NCI-H2196 (cell line): Measurements from ENCODE around the gene CTF1.
A peak's percentile ranks its signal among the peaks of the same experiment; 100 is the strongest.

ENCODE experiments used
- DNase-seq: peaks from one replicate; lab custom pipeline; 2025; ENCODE audit not compliant: unreplicated experiment; lab: John Stamatoyannopoulos, UW

Gene CTF1

DNA sequence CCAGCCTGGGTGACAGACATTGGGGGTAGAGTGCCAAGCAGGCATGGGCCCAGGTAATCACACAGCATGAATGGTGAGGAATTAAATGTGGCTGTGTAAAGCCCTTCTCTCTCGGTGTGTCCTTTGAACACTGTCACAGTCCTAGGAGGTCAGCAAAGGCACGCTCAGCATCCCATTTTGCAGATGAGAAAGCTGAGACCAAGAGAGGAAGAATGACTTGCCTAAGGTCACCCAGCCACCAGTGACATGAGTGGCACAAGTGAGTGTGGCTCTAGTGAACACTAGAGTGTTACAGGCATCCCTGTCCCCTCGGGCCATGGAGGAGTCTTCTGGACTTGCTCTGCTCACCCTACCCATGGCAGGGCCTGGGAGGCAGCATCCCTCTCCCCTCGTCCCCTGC is 10.7 kb downstream of the CTF1 start:
- DNase-seq: no peak

DNA sequence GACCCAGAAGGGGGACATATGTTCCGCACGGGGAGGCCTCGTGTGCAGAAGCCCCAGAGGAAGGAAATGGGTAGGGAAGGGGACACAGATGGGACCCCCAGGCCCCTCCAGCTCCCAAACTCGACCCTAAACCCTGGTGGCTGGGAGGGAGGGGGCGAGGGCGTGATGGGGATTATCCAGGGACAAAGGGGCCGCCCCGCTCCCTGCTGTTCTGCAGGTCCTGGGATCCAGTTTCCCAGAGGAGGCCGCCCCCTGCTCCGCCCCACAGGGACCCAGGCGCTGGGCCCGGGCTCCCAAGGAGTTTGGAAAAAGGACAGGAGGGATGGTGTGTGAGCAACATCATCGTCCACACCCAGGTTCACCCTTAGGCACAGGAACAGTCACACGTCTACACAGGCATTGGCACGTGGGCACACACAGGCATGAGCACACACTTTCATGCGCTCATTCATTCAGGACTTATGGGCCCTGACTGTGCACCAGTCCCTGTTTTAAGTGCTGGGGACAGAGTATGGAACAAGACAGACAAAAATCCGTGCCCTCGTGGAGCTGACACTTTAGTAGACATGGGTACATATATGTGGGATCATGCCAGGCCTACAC is 14.1 kb downstream of the CTF1 start:
- DNase-seq: no peak

DNA sequence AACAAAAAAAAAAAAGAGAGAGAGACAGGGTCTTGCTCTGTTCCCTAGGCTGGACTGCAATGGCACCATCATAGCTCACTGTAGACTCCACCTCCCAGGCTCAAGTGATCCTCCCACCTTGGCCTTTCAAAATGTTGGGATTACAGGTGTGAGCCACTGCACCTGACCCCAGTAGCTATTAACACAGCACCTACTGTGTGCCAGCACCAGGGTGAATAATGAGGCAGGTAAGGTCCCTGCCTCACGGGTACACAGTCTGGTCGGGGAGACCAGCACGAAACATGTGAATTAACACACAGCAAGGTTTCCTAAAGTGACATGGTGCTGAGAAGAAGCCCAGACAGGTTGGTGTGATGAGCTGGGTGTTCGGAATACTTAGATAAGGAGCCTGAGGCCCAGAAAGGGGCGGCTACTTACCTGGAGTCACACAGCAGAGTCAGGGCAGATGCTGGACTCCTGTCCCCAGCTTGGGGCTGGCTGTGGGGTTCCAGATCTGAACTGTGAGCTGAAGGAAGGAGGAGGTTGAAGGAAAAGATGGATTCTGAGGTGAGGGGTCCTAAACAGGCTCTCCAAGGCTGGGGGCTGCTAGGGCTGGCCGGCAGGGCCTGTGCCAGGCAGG is 16.5 kb downstream of the CTF1 start:
- DNase-seq: no peak

DNA sequence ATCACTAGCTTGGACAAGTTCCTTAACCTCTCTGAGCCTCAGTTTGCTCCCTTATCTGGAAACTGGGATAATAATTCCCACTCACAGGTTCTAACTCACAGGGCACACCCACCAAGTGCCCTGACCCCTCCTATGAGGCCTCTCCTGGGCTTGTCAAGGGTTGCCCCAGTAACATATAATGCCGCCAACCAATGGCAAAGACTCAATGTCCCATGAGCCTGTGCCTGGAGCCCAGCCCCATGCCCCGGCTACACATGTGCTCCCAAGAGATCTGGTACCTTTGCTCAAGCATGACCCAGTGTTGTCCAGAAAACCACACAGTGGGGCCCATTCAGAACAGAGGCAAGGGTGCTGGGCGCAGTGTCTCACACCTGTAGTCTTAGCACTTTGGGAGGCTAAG is 18.4 kb downstream of the CTF1 start:
- no peak for DNase-seq

- no peak for DNase-seq
Observed at GRCh38 chr16:30918614-30919013, 22.2 kb downstream of the CTF1 start.

DNA sequence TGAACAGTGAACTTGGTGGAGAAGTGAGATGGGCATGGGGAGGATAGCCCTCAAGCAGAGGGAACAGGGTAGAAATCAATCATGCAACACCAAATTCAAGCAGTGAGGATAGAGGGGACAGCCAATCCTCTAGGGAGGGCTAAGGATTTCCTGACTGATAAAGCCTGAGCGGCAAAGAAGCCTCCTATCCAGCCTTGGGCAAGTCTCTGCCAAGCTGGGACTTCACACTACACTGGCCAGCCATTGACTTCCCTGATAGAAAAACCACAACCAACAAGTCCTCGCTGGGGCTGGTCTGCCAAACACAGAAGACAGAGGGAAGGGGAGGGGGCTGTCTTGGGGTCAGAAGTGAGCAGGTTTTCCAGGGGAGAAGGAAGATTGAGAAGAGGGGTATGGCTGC is 24.5 kb downstream of the CTF1 start:
- no peak for DNase-seq

GRCh38 chr16:30921459-30921747 is 25.0 kb downstream of the CTF1 start:
- no peak for DNase-seq

DNA sequence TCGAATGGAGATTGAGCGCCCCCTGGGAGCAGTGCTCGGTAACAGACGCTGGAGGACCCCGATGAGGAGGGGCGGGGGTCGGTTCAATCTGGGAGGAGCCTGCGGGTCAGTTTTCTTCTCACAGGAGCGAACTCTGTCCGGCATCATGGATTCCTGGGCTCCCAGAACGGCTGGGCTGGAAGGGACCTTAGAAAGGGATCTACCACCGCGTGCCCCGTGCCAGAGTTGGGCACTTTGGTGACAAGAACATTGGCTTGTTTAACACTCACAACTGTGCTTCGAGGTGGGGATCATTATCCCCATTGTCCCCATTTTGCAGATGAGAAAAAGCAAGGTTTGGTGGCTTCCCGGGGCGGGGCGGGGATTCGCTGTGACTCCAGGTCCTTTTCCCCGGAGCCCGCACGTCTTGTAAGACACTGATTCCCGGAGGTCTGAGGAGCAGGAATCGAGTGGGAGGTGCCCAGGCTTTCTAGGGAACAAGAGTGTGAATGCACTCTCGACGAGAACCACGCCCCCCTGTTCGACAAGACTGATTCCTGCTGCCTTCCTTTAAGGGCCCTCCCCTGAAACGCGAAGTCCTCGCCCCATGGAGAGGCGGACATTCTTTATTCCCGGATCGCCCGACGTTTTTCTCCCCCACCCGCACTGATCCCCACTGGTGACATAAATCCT is 25.5 kb downstream of the CTF1 start:
- peak; percentile 94 for DNase-seq

GRCh38 chr16:30922420-30922959 is 26.1 kb downstream of the CTF1 start:
- DNase-seq: peak; percentile 99

DNA sequence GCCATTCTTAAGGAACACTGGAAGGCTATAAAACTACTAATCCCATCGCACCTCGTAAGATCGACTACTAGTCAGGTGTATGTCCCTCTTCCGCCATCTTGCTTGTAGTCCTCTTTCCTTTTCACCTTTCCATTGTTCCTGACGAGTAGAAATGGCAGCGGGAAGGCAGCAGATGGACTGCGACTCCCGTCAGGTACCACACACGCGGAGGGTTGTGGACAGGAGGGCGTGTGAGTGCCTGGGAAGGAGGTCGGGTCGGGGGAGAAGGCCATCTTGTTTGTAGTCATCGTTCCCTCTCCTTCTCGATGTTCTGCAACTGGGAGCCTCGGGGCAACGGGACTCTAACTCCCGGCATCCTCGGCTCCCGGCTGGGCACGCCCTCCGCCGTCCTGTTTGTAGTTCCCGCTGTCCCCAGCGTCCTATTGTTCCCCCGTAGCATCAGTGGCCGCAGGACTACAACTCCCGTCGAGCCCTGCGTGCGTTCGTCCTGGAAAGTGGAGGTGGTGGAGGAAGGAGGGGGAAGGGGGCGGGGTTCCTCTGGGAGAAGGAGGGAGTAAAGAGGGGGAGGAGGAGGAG is 26.6 kb downstream of the CTF1 start:
- DNase-seq: peak; percentile 99

- DNase-seq: no peak
Observed at GRCh38 chr16:30923554-30924075, 27.2 kb downstream of the CTF1 start, which contains the start of gene FBXL19. Gene FBXL19, plus strand, starts transcription at chr16:30923572. Its CDS starts 2,183 bp downstream, at chr16:30925755.

- no peak for DNase-seq
Observed at GRCh38 chr16:30924076-30924912, 27.9 kb downstream of the CTF1 start.

DNA sequence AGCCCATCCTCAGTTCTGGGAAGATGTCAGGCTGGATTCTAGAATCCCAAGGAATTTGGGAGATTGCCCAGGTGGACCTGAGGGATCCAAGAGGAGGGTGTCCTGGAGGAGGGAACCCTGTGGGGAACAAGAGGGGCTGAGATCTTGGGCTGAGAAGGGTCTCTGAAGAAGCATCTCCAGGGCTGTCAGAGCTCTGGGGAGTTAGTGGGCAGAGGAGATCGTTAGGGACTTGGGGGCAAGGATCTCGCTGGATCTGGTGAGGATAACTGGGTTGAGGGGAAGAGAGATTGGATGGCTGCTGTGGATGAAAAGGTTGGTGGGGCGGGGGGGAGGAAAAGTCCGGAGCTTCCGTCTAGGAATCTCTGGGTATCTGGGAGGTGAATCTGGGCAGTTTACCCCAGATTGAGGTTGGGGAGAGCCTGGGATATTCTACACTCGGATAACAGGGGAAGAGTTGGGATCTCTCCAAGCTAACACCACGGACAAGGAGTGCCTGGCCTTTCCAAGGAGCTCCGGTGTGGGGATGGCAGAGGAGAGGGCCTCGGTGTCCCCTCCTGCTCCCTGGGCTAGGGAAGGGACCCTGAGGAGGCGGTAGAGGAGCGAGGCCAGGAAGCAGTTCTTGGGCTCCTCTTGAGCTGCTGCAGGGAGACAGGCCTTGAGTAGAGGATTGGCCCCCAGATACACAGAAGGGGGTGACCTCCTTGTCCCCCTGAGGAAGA is 28.7 kb downstream of the CTF1 start:
- DNase-seq: no peak

- DNase-seq: no peak
Observed at GRCh38 chr16:30925632-30925987, 29.2 kb downstream of the CTF1 start.

DNA sequence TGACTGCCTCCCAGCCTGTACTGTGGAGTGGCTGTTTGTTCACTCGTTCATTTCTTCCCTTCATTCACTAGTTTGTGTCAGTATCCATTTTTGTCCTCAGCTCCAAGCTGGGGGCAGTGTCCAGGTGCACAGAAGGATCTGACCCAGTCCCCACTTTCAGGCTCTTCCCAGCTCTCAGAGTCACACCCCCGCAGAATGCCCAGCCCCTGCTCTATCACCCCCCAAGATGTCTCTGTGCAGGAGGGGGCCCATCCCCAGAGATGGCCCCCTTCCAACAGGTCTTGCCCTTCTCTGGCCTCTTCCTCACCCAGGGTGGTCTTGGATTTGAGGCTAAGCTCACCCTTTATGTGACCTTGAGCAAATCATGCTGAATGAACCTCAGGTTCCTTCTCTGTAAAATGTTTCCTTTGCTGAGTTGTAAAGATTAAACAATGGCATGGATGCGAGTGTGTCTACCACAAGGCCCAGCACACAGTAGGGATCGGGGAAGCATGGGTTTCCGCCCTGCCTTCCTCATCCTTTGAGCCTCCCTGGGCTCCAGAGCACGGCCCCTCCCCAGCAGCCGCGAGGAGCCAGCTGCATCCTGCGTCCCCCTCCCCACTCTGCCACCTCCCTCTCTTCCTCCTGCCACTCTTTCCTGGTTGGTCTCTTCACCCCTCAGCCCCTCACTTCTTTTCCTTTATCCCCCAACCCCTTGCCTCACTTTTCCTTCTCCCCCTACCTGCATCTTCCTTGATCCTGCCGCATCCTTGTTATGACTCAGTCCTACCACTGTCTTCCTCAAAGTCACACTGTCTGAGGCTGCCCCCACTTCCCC is 29.8 kb downstream of the CTF1 start:
- DNase-seq: no peak

DNA sequence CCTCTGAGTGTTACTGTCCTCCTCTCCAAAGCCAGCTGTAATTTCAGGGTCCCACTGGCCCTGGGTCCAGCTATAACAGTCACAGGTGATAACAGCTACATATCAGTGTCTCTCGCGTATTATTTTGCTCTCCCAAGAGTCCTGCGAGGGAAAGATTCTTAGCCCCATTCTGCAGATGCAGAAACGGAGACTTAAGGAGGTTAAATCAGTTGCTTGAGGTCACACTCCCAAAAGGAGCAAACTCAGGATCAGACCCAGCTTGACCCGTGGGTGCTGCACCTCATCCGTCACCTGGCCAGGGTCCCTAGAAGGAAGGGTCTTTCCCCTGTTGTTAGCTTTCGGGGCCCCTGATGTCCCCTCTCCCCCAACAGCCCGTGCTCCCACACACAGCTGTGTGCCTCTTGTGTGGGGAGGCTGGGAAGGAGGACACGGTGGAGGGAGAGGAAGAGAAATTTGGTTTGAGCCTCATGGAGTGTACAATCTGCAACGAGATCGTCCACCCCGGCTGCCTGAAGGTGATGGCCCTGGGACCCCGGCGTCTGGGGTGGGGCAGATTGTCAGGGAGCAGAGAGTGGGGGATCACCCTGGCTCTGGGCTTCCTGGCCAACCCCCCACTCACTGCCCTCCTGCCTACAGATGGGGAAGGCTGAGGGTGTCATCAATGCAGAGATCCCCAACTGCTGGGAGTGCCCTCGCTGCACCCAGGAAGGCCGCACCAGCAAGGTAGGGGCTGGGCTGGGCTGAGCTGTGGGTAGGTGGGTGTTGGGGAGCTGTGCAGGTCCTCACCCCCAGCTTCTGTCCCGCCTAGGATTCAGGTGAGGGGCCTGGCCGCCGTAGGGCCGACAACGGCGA is 30.7 kb downstream of the CTF1 start:
- no peak for DNase-seq

DNA sequence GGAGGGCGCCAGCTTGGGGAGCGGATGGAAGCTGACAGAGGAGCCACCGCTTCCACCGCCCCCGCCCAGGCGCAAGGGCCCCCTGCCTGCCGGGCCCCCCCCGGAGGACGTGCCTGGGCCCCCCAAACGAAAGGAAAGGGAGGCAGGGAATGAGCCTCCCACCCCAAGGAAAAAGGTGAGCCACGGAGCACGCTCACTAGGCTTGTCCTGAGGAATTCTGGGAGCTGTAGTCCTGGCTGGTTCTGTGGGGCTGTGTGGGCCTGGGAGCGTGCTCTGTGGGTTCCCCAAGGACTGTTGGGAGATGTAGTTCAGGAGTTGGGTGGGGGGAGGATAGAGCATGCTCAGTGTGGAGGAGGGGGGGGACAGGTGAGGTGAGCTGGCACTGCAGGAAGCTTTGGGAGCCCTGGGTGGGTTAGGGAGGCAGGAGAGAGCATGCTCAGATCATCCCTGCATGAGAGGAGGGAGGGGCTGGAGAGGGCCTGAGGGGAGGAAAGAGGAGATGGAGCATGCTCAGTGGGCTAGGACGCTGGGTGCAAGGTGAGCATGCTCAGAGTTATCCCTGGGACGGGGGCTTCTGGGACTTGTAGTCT is 31.5 kb downstream of the CTF1 start:
- peak; percentile 89 for DNase-seq

- no peak for DNase-seq
Observed at GRCh38 chr16:30928390-30928789, 32.0 kb downstream of the CTF1 start.
